ENCODE results near the gene AP2S1. TPM values are rescaled to one million over a fixed set of nuclear protein-coding genes. Genes with fewer than 3 reads are reported as not detected.

Gene AP2S1
- polyA plus RNA-seq, 1 donor from 2014 or later: 167 TPM

GRCh38 chr19:46852830-46853229, 2.2 kb upstream of the AP2S1 start:
- Histone ChIP-seq H3K9ac (ENCODE audit: low read length) (no peak overlapping the region), H3K4me3 (ENCODE audit: low read length) (no peak overlapping the region), H3K9me3 (ENCODE audit: low read length) (no peaks in the 10 kb centered on the region), H3K4me2 (ENCODE audit: low read length) (no peak overlapping the region), H2AFZ (ENCODE audit: low read depth, low read length) (no peak overlapping the region), H3F3A (ENCODE audit: insufficient read depth, low read length, poor library complexity, severe bottlenecking) (peaks cover 5% of the 10 kb centered on the region), H4K20me1 (ENCODE audit: insufficient read depth) (no peaks in the 10 kb centered on the region), H3K79me2 (replicated peaks; ENCODE audit: insufficient read depth, low read length) (peaks cover 4% of the 10 kb centered on the region), H3K9me2 (ENCODE audit: insufficient read depth, low read length) (no peaks in the 10 kb centered on the region), H3K36me3 (ENCODE audit: insufficient read depth, low read length) (no peaks in the 10 kb centered on the region), H3K27me3 (ENCODE audit: insufficient read depth, low read depth, low read length) (no peaks in the 10 kb centered on the region), H3K27ac (ENCODE audit: low read length) (no peak overlapping the region)
- no peak for TF ChIP-seq TAF1 (IDR thresholded peaks at IDR 0.05; ENCODE audit: low read depth)
- TF ChIP-seq EZH2 (IDR thresholded peaks at IDR 0.05; ENCODE audit: borderline replicate concordance, insufficient read depth, low read length, poor library complexity, severe bottlenecking): no peak
- TF ChIP-seq RAD21 (conservative IDR thresholded peaks at IDR 0.05): no peak
- no peak for TF ChIP-seq CTCF (IDR thresholded peaks at IDR 0.05; ENCODE audit: poor library complexity, severe bottlenecking)
- TF ChIP-seq SMC3 (conservative IDR thresholded peaks at IDR 0.05; ENCODE audit: poor library complexity): no peak
- TF ChIP-seq REST (IDR thresholded peaks at IDR 0.05; ENCODE audit: borderline replicate concordance): no peak
- TF ChIP-seq POLR2AphosphoS5 (IDR thresholded peaks at IDR 0.05): no peak
- no peak for TF ChIP-seq EP300 (conservative IDR thresholded peaks at IDR 0.05; ENCODE audit: poor library complexity, severe bottlenecking)
- TF ChIP-seq MXI1 (conservative IDR thresholded peaks at IDR 0.05; ENCODE audit: poor library complexity, severe bottlenecking): no peak

- Histone ChIP-seq H3K27me3 (ENCODE audit: insufficient read depth, low read depth, low read length) (no peaks in the 10 kb centered on the region), H4K20me1 (ENCODE audit: insufficient read depth) (no peaks in the 10 kb centered on the region), H3K27ac (ENCODE audit: low read length) (peak overlapping the region; percentile 89), H3K79me2 (replicated peaks; ENCODE audit: insufficient read depth, low read length) (peaks cover 4% of the 10 kb centered on the region), H3K9me3 (ENCODE audit: low read length) (no peaks in the 10 kb centered on the region), H3K36me3 (ENCODE audit: insufficient read depth, low read length) (no peaks in the 10 kb centered on the region), H3K9ac (ENCODE audit: low read length) (peak overlapping the region; percentile 84), H3K4me2 (ENCODE audit: low read length) (peak overlapping the region; percentile 83), H3K9me2 (ENCODE audit: insufficient read depth, low read length) (no peaks in the 10 kb centered on the region), H3F3A (ENCODE audit: insufficient read depth, low read length, poor library complexity, severe bottlenecking) (peaks cover 5% of the 10 kb centered on the region), H3K4me3 (ENCODE audit: low read length) (peak overlapping the region; percentile 80), H2AFZ (ENCODE audit: low read depth, low read length) (peak overlapping the region; percentile 15)
- no peak for TF ChIP-seq EZH2 (IDR thresholded peaks at IDR 0.05; ENCODE audit: borderline replicate concordance, insufficient read depth, low read length, poor library complexity, severe bottlenecking)
- TF ChIP-seq RAD21 (conservative IDR thresholded peaks at IDR 0.05): no peak
- no peak for TF ChIP-seq CTCF (IDR thresholded peaks at IDR 0.05; ENCODE audit: poor library complexity, severe bottlenecking)
- TF ChIP-seq TAF1 (IDR thresholded peaks at IDR 0.05; ENCODE audit: low read depth): no peak
- TF ChIP-seq EP300 (conservative IDR thresholded peaks at IDR 0.05; ENCODE audit: poor library complexity, severe bottlenecking): no peak
- no peak for TF ChIP-seq REST (IDR thresholded peaks at IDR 0.05; ENCODE audit: borderline replicate concordance)
- no peak for TF ChIP-seq POLR2AphosphoS5 (IDR thresholded peaks at IDR 0.05)
Observed at GRCh38 chr19:46849610-46850009, 1.0 kb downstream of the AP2S1 start.
